Left lung (tissue), 10 donors: Measurements from ENCODE around the gene BPIFB3. TPM values are rescaled to one million over a fixed set of nuclear protein-coding genes. Genes with fewer than 3 reads are reported as not detected.

Source experiments
- ATAC-seq: fragments of 200-7000 bp; cut with Tn5 transposase; one replicate; pipeline ENCODE4 v1.9.1; 2020; ENCODE audit warnings: moderate library complexity
- DNase-seq, 4 donors: peaks; one replicate each; pipeline ENCODE4 v3.0.0-alpha.2; 2013 to 2020
- H3K27ac ChIP-seq, 2 donors: fragments of 200-600 bp; sonication (generic) in 1 of 2; one replicate each; pipeline versions ENCODE4 v1.5.0 to v1.8.0; 2020 to 2021
- H3K27me3 ChIP-seq, 2 donors: fragments of 200-600 bp; sonication (generic) in 1 of 2; one replicate each; pipeline versions ENCODE4 v1.5.0 to v1.8.0; 2020 to 2021
- H3K36me3 ChIP-seq, 2 donors: fragments of 200-600 bp; sonication (generic) in 1 of 2; one replicate each; pipeline versions ENCODE4 v1.5.0 to v1.8.0; 2020 to 2021
- H3K4me1 ChIP-seq, 2 donors: fragments of 200-600 bp; one replicate each; pipeline ENCODE4 v1.8.0; 2021
- H3K4me3 ChIP-seq, 2 donors: fragments of 200-600 bp; sonication (generic) in 1 of 2; one replicate each; pipeline versions ENCODE4 v1.5.0 to v1.8.0; 2020 to 2021; ENCODE audit warnings: mild to moderate bottlenecking in 1 of 2
- H3K9me3 ChIP-seq, 2 donors: fragments of 200-600 bp; sonication (generic) in 1 of 2; one replicate each; pipeline versions ENCODE4 v1.5.0 to v1.8.0; 2020 to 2021
- CTCF ChIP-seq, 2 donors: fragments of 200-600 bp; sonication (generic) in 1 of 2; IDR thresholded peaks; one replicate each; pipeline versions ENCODE4 v1.5.0 to v1.8.0; 2021; ENCODE audit warnings: antibody characterized with exemption in 2 of 2
- intact Hi-C, 2 donors: fragments of 100-400 bp; cut with DNase I; formaldehyde crosslinking; loops; one replicate each; pipeline versions ENCODE4 v1.11.2 to v1.14.2; 2022
- polyA plus RNA-seq, 6 donors: library from polyadenylated mRNA; unstranded; fragments of 120-200 nt; gene quantifications; one replicate each; pipeline ENCODE4 v1.2.1, GENCODE V29; 2013; ENCODE audit not compliant: insufficient read length in 6 of 6
- total RNA-seq, 2 donors: library from RNA; stranded (reverse); fragmentation: NEBNext Ultra II Directional; extraction: Animal tissue kit (Norgen Biotek cat#: 25700); gene quantifications; one replicate each; pipeline ENCODE4 v1.2.1, GENCODE V29; 2021
- donor health status: DM: no; HTN: yes; CAD: no.
- donor health status: DM: no; HTN: no; CAD: no.

The BPIFB3 gene
- total and polyA plus RNA-seq, 8 donors: not detected

- no peaks in the 10 kb centered on the region for H3K4me1 ChIP-seq
- peaks cover 0 to 9% of the 10 kb centered on the region in 2 donors for H3K27me3 ChIP-seq
- H3K27ac ChIP-seq: no peak overlapping the region
- H3K36me3 ChIP-seq: no peaks in the 10 kb centered on the region
- no peak overlapping the region for H3K4me3 ChIP-seq
- TF ChIP-seq CTCF (IDR thresholded peaks at IDR 0.05): no peak
- ATAC-seq: no peak
- no peak for DNase-seq
- H3K9me3 ChIP-seq: no peaks in the 10 kb centered on the region
- intact Hi-C loops: no loop called here
These were observed 55.0 kb downstream of the BPIFB3 start for GRCh38 chr20:33108661-33109060.

GRCh38 chr20:33110147-33110825 lies 56.6 kb downstream of the BPIFB3 start:
- H3K27ac ChIP-seq: no peak overlapping the region
- intact Hi-C loops: no loop called here
- no peaks in the 10 kb centered on the region for H3K27me3 ChIP-seq
- no peaks in the 10 kb centered on the region for H3K4me1 ChIP-seq
- no peaks in the 10 kb centered on the region for H3K36me3 ChIP-seq
- H3K9me3 ChIP-seq: no peaks in the 10 kb centered on the region
- DNase-seq: no peak
- no peak for TF ChIP-seq CTCF (IDR thresholded peaks at IDR 0.05)
- no peak overlapping the region for H3K4me3 ChIP-seq
- no peak for ATAC-seq

- TF ChIP-seq CTCF (IDR thresholded peaks at IDR 0.05): no peak
- ATAC-seq: no peak
- Histone ChIP-seq H3K27ac (no peak overlapping the region), H3K9me3 (no peaks in the 10 kb centered on the region), H3K27me3 (no peaks in the 10 kb centered on the region), H3K4me3 (no peak overlapping the region), H3K4me1 (no peaks in the 10 kb centered on the region), H3K36me3 (no peaks in the 10 kb centered on the region)
- intact Hi-C loops: no loop called here
- DNase-seq: no peak
These were observed 57.6 kb downstream of the BPIFB3 start for GRCh38 chr20:33111306-33111705.

- no peak for ATAC-seq
These were observed 59.1 kb downstream of the BPIFB3 start for GRCh38 chr20:33112547-33113386.

More at GRCh38 chr20:33112547-33113386, 59.1 kb downstream of the BPIFB3 start:
- H3K4me3 ChIP-seq: no peak overlapping the region
- no peak overlapping the region for H3K27ac ChIP-seq
- no peaks in the 10 kb centered on the region for H3K36me3 ChIP-seq
- H3K27me3 ChIP-seq: no peaks in the 10 kb centered on the region
- DNase-seq: no peak
- no peaks in the 10 kb centered on the region for H3K9me3 ChIP-seq
- no peaks in the 10 kb centered on the region for H3K4me1 ChIP-seq
- intact Hi-C loops: no loop called here
- TF ChIP-seq CTCF (IDR thresholded peaks at IDR 0.05): no peak
